NCI-H2227 (cell line): ENCODE results near the gene CSF1.
A peak's percentile ranks its signal among the peaks of the same experiment; 100 is the strongest.
"Not testable (repeated sequence)": the region's sequence is repeated elsewhere in the genome, so short reads cannot be mapped to it uniquely, and the experiment has no call there.

Source experiments
- DNase-seq: peaks from one replicate; lab custom pipeline; 2025; ENCODE audit not compliant: unreplicated experiment; lab: John Stamatoyannopoulos, UW

Gene CSF1

DNA sequence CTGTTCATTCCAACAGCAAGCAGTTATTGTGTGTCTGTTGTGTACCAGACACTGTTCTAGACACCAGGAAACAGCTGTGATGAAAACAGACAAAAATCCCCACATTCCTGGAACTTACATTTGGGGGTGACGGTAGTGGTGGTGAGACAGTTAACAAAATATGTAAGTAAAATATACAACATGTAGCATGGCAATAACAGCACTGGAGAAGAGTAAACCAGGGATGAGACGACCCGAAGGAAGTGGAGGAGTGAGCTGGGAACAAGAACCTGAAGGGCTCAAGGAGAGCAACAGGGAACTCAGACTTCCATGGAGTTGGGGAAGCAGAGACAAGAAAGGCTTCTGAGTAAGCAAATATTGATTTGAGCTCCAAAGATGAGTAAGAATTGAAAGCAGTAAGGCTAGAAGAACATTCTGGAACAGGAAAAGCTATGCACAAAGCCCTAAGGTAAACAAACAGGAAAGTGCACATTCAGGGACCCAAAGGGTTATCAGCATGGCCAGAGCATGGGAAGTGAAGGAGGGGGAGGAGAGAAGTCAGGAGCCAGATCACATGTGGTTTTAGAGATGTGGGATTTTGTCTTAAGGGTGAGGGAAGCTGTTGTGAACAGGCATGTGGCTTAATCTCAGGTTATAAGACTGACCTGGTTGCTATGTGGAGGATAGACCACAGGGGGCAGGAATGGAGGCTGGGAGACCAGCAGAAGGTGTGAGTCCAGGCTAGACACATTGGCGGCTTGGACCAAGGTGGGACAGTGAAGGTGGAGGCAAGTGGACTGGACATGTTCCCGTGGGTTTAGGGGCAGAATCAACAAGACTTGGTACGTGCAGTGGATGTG, 7.3 kb downstream of the CSF1 start:
- no peak for DNase-seq

DNA sequence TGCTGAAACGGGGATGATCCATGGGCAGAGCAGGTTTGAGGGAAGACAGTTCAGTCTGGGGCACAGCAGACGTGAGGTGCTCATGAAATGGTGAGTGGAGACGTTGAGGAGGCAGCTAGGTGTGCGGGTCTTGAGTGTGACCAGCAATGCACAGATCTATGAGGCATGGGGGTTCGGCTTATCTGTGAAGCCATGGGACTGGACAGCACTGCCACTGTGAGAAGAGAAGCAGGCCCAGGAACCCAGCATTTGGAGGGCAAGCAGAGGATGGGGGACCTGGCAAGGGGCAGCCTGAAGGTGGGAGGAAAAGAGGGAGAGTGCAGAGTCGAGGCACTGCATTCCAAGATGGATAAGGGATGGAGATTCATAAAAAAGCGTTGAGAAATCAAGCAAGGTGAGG, 8.0 kb downstream of the CSF1 start:
- no peak for DNase-seq

DNA sequence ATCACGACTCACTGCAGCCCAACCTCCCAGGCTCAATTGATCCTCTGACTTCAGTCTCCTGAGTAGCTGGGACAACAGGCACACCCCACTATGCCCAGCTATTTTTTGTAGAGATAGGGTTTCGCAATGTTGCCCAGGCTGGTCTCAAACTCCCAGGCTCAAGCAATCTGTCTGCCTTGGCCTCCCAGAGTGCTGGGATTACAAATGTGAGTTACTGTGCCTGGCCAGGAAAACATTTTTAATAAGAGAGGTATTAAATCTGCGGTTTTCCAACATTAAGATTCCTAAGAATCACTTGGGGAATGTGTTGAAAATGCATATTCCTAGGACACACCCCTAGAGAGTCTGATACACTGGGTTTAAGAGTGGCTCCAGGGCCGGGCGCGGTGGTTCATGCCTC, 8.7 kb downstream of the CSF1 start:
- DNase-seq = no peak

DNA sequence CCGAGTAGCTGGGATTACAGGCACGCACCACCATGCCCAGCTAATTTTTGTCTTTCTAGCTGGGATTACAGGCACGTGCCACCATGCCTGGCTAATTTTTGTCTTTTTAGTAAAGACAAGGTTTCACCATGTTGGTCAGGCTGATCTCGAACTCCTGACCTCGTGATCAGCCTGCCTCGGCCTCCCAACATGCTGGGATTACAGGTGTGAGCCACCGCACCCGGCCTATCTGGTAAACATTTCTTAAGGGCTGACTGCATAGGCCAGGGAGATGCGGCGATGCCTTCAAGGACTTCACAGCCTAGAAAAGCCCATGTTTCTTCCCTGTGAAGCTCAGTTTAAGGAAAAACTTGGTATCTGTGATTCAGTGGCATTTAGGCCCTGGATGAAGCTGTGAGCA, 9.7 kb downstream of the CSF1 start:
- DNase-seq = not testable (repeated sequence)

DNA sequence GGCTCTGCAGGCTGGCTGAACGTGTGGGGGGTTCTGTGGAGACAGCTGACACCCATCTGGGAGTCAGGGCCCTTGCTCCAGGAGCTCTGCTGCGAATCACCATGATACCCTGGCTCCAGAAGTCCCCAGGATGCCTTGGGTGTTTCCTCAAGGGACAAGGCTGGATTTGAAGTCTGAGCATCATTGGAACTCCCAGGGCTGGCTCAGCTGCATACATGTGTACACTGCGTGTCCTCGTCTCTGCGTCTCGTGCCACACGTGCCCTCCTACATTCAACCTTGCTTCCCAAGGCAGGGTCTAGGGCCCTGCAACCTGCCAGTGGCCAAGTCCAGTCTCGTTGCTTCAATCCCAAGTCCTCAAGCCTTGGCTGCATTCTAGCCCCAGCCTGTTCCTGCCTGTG, 11.7 kb downstream of the CSF1 start:
- no peak for DNase-seq

DNA sequence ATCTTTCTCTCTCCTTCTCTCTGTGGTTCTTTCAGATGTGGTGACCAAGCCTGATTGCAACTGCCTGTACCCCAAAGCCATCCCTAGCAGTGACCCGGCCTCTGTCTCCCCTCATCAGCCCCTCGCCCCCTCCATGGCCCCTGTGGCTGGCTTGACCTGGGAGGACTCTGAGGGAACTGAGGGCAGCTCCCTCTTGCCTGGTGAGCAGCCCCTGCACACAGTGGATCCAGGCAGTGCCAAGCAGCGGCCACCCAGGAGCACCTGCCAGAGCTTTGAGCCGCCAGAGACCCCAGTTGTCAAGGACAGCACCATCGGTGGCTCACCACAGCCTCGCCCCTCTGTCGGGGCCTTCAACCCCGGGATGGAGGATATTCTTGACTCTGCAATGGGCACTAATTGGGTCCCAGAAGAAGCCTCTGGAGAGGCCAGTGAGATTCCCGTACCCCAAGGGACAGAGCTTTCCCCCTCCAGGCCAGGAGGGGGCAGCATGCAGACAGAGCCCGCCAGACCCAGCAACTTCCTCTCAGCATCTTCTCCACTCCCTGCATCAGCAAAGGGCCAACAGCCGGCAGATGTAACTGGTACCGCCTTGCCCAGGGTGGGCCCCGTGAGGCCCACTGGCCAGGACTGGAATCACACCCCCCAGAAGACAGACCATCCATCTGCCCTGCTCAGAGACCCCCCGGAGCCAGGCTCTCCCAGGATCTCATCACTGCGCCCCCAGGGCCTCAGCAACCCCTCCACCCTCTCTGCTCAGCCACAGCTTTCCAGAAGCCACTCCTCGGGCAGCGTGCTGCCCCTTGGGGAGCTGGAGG, 12.7 kb downstream of the CSF1 start:
- DNase-seq = no peak

DNA sequence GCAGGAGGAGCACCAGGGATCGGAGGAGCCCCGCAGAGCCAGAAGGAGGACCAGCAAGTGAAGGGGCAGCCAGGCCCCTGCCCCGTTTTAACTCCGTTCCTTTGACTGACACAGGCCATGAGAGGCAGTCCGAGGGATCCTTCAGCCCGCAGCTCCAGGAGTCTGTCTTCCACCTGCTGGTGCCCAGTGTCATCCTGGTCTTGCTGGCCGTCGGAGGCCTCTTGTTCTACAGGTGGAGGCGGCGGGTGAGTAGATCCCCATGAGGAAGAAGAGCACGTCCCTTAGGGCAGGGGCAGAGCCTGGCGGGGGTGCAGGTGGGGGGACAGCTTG, 13.3 kb downstream of the CSF1 start:
- DNase-seq = no peak

DNA sequence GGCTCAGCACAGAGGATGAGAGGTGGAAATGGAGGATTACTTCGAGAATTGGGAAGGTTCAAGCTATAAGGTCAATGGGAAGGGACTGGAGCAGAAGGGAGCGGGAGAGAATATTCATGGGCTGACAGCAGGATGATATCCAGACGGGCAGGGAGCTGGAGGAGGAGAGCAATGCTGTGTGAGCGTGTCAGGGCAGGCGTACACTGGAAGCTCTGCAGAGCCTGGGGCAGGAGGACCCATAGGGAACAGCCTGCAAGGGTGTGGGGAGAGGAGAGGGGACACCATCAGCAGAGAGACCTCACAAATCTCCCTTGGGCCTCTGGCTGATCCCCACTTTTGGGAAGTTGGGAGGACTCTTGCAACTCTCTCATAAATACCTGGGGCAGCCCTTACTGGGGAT, 13.7 kb downstream of the CSF1 start:
- no peak for DNase-seq

DNA sequence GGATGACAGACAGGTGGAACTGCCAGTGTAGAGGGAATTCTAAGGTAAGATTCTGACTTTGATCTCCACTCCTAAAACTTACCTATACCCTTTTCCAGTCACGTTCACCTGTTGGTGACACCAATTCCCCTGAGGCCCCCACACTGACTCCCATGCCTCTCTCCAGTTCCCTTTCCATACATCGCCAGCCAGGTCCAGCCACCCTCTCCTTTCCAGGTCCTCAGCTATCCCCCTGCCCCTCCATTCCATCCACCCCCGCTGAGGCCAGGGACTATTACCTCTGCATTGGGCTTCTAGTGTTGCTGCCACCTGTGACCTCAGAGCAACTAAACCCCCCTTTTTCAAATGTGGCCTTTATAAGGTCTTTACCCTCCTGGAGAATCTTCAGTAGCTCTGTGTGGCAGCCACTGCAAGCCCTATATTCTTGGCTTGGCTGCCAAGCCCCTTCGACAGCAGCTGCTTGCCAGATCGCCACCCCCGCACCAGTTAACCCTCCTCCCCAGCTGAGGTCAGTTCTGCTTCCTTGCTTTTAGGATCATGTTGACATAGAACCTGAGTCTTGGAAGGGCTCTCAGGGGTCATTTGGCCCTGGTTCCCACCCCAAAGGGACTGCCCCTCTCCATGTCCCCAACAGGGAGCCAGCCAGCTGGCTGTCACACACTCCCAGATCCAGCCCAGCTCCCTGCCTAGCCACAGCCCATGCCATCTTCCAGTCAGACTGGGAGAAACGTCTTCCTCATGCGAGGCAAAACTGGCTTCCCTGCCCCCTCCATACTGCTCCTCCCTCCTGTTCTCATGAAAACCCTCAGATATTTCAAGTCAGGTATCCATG, 14.7 kb downstream of the CSF1 start:
- DNase-seq = no peak

DNA sequence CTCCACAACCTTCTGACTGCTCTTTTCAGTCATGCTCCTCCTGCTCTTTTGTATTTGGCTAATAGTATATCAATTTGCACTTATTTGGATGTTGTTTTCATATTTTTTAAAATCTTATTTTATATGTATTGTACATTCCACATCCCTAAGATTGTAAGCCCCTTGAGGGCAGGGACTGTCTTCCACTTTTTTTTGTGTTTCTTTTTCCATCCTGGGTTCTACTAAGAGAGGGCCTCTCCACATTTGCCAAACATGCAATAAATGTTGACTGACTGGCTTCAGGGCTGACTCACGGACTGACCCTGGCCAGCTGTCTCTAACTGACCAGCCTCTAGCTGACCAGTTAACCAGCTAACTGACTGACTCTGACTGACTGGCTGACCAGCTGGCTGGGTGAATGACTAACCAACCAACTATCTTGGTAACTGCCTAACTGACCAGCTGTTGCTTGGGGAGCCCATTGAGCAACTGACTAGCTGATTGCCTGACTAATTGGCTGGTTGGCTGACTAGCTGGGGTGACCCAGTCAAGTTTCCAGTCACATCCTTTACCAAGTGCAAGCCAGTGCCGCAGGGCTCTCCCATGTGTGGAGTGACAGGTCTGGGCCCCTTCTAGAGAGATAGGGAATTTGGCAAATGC, 16.1 kb downstream of the CSF1 start:
- no peak for DNase-seq

DNA sequence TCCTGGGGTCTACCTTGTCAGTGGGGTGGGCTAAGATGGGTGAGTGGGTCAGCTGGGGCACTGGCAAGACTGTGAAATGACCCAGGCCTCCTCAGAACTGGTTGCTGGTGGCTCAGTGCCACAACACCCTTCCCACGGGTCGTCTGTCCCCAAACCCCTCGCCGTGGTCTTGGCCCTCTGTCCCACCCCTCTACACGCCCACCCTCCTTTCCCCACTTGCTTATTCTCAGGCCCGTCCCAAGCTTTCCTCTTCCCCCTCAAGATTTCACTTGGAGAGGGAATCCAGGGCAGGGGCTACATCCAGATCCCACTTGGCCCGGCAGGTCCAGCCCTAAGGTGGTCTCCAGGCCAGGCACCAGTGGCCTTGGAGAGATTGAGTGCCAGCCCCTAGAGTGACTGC, 16.7 kb downstream of the CSF1 start:
- no peak for DNase-seq

DNA sequence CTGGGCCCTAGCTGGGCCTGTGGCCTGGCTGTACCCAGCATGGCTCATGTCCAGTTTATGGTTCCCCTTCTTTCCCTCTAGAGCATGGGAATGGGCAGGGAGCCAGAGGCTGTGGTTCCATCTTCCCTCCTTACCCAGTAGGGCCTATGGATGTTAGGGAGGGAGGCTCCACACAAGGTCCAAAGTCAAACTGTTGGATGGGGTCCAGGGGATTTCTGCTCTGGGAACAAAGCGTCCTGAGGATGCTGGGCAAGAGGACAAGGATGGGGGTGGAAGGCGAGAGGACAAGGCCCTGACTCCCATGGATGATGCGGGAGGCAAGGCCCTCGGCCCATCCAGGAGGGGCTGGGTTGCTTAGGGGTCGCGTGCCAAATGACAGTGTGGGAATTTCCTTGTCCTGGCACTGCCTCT, 17.3 kb downstream of the CSF1 start:
- no peak for DNase-seq

DNA sequence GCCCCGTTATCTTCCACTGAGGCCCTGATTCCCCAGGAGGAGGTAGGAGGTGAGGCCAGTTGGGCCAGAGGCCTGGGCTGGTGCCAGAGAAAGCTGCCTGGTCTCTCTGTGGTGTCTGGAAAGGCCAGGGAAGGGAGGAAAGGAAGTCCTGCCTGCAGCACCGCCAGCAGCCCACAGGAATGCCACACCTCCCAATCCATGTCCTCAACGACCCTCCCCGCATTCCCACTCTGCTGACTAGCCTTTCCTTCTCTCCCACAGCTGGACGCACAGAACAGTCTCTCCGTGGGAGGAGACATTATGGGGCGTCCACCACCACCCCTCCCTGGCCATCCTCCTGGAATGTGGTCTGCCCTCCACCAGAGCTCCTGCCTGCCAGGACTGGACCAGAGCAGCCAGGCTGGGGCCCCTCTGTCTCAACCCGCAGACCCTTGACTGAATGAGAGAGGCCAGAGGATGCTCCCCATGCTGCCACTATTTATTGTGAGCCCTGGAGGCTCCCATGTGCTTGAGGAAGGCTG, 18.0 kb downstream of the CSF1 start:
- DNase-seq = no peak

DNA sequence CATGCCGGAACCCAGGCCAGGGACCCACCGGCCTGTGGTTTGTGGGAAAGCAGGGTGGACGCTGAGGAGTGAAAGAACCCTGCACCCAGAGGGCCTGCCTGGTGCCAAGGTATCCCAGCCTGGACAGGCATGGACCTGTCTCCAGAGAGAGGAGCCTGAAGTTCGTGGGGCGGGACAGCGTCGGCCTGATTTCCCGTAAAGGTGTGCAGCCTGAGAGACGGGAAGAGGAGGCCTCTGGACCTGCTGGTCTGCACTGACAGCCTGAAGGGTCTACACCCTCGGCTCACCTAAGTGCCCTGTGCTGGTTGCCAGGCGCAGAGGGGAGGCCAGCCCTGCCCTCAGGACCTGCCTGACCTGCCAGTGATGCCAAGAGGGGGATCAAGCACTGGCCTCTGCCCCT, 18.5 kb downstream of the CSF1 start:
- DNase-seq = no peak

DNA sequence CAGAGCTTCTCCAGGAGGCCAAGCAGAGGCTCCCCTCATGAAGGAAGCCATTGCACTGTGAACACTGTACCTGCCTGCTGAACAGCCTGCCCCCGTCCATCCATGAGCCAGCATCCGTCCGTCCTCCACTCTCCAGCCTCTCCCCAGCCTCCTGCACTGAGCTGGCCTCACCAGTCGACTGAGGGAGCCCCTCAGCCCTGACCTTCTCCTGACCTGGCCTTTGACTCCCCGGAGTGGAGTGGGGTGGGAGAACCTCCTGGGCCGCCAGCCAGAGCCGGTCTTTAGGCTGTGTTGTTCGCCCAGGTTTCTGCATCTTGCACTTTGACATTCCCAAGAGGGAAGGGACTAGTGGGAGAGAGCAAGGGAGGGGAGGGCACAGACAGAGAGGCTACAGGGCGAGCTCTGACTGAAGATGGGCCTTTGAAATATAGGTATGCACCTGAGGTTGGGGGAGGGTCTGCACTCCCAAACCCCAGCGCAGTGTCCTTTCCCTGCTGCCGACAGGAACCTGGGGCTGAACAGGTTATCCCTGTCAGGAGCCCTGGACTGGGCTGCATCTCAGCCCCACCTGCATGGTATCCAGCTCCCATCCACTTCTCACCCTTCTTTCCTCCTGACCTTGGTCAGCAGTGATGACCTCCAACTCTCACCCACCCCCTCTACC, 19.1 kb downstream of the CSF1 start:
- DNase-seq = no peak

DNA sequence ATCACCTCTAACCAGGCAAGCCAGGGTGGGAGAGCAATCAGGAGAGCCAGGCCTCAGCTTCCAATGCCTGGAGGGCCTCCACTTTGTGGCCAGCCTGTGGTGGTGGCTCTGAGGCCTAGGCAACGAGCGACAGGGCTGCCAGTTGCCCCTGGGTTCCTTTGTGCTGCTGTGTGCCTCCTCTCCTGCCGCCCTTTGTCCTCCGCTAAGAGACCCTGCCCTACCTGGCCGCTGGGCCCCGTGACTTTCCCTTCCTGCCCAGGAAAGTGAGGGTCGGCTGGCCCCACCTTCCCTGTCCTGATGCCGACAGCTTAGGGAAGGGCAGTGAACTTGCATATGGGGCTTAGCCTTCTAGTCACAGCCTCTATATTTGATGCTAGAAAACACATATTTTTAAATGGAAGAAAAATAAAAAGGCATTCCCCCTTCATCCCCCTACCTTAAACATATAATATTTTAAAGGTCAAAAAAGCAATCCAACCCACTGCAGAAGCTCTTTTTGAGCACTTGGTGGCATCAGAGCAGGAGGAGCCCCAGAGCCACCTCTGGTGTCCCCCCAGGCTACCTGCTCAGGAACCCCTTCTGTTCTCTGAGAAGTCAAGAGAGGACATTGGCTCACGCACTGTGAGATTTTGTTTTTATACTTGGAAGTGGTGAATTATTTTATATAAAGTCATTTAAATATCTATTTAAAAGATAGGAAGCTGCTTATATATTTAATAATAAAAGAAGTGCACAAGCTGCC, 19.8 kb downstream of the CSF1 start:
- no peak for DNase-seq

DNA sequence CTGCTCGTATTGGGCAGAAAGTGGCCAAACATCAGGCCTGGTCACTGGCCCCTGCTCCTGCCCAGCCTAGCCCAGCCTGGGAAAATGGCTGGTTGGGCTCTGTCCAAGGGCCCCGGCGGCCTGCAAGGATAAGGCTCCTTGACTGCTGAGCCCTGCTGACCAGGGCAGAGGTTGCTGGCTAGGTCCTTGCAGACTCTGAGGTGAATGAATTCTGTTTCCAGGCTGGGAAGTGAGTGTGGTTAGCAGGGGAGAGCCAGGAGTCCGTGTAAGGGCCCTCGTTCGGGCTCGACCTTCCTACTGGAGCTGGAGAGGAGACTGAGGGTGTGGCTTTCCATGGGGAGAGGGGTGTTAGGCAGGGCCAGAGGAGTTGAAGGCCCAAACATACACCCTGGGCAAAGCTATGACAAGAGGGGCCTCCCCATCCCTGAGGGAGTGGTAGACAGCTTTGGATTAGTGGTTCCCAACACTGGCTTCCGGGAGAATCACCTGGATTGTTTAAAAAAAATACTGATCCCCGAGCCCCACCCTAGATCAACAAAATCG, 20.6 kb downstream of the CSF1 start:
- peak; percentile 80 for DNase-seq

DNA sequence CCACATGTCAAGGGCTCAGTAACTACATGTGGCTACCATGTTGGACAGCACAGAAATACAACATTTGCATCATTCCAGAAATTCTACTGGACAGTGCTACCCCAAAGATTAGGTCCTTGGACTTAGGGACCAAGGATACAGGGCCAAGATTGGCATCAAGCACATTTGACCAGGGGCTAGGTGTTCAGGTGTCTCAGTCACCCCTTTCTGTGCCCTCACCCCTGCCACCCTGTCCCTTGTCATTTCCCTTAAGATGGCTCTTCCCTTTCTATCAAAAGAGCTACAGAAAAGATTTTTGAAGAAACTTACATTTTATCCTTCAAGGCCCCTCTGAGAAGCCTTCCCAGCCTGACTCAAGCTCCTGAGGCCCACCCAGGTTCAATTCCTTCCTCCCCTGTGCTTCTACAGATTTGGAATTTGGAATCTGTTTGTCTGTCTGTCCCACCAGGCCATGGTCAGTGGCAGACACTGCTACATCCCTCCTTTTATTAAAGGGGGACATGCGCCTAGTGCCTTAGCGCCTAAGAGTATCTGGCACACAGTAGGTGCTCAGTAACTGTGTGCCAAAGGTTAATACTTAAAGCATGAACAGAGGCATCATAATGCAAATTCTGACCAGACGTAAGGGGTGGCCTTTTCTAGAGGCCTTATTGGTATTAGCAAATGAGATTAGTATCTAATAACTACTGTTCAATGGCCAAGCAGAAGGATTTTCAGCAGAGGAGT, 21.4 kb downstream of the CSF1 start:
- no peak for DNase-seq

DNA sequence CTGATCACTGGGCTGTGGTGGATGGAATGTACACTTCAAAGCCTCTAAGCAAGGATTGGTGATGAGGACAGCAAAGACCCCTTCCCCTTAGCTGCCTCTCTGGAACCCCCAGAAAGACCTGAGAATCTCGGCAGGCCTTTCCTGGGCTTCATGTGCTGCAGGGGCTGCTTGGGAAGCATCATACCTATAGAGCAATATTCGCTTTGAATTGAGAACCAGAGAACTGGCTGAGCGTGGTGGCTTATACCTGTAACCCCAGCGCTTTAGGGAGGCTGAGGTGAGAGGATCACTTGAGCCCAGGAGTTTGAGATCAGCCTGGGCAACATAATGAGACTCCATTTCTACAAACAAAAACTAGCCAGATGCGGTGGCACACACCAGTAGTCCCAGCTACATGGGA, 22.0 kb downstream of the CSF1 start:
- DNase-seq = no peak
